Sigmoid colon (tissue), 7 donors: ENCODE data around the gene REV3L. TPM values are rescaled to one million over a fixed set of nuclear protein-coding genes. Genes with fewer than 3 reads are reported as not detected.

ENCODE experiments used
- DNase-seq: peaks from one replicate; pipeline ENCODE4 v3.0.0-alpha.2; 2019
- H3K27ac ChIP-seq, 4 donors: fragments of 200-600 bp; sonication (generic); one replicate each; pipeline ENCODE4 v1.5.1; 2016 to 2019; ENCODE audit warnings: mild to moderate bottlenecking in 1 of 4
- H3K27me3 ChIP-seq, 3 donors: fragments of 200-600 bp; sonication (generic); one replicate each; pipeline ENCODE4 v1.5.1; 2019; ENCODE audit warnings: mild to moderate bottlenecking in 1 of 3
- H3K36me3 ChIP-seq, 4 donors: fragments of 200-600 bp; sonication (generic); one replicate each; pipeline ENCODE4 v1.5.1; 2016 to 2019
- H3K4me1 ChIP-seq, 4 donors: fragments of 200-600 bp; sonication (generic); one replicate each; pipeline ENCODE4 v1.5.1; 2017 to 2019
- H3K4me3 ChIP-seq, 4 donors: fragments of 200-600 bp; sonication (generic); one replicate each; pipeline ENCODE4 v1.5.1; 2017 to 2019; ENCODE audit warnings: mild to moderate bottlenecking in 2 of 4, moderate library complexity in 1 of 4
- H3K9me3 ChIP-seq, 4 donors: fragments of 200-600 bp in 3 of 4; sonication (generic) in 3 of 4; one replicate each; pipeline versions ENCODE4 v1.5.1 to v1.6.1; 2013 to 2019
- EP300 ChIP-seq, 4 donors: sonication (generic); formaldehyde crosslinking; IDR thresholded peaks; one replicate each; pipeline ENCODE4 v1.6.1; 2017; ENCODE audit warnings: antibody characterized with exemption in 4 of 4
- POLR2A ChIP-seq, 2 donors: fragments of 450-650 bp; IDR thresholded peaks; one replicate each; pipeline ENCODE4 v1.6.1; 2016; ENCODE audit warnings: antibody characterized with exemption in 2 of 2, mild to moderate bottlenecking in 2 of 2, moderate library complexity in 2 of 2
- POLR2AphosphoS5 ChIP-seq, 4 donors: sonication (generic); formaldehyde crosslinking; IDR thresholded peaks; one replicate each; pipeline ENCODE4 v1.6.1; 2017; ENCODE audit warnings: antibody characterized with exemption in 4 of 4
- WGBS, 2 donors: extraction: QIAGEN DNeasy Blood & Tissue Kit; methylation state at CpG; one replicate each; pipeline ENCODE4 v1.1.7; 2013; 5-methylcytosine and 5-hydroxymethylcytosine counted together
- intact Hi-C: fragments of 100-400 bp; cut with DNase I; formaldehyde crosslinking; loops from one replicate; pipeline ENCODE4 v1.15.1; 2023
- polyA plus RNA-seq, 3 donors: library from polyadenylated mRNA; stranded (reverse); fragments of 200-250 nt; gene quantifications; one replicate each; pipeline ENCODE4 v1.2.3, GENCODE V29; 2013
- total RNA-seq, 4 donors: library from RNA; depleted of rRNA; stranded (reverse); fragments of >200 nt; gene quantifications; one replicate each; pipeline ENCODE4 v1.1.0, GENCODE V29; 2016
- TF ChIP-seq, protein P1 (sequence below), 4 experiments: fragments of 450-650 bp in 3 of 4; fragments of 200-600 bp in 1 of 4; IDR thresholded peaks; one replicate each; pipeline ENCODE4 v1.5.1; 2016 to 2019; ENCODE audit warnings: antibody characterized with exemption in 4 of 4, mild to moderate bottlenecking in 3 of 4, moderate library complexity in 2 of 4
- donor health status: healthy with polysubstance abuse.
- donor health status: Bipolar disorder and iron deficiency.
- donor health status: healthy.

The REV3L gene
- total and polyA plus RNA-seq, 7 donors, result 3.0 to 122 (median 72.1) TPM

DNA sequence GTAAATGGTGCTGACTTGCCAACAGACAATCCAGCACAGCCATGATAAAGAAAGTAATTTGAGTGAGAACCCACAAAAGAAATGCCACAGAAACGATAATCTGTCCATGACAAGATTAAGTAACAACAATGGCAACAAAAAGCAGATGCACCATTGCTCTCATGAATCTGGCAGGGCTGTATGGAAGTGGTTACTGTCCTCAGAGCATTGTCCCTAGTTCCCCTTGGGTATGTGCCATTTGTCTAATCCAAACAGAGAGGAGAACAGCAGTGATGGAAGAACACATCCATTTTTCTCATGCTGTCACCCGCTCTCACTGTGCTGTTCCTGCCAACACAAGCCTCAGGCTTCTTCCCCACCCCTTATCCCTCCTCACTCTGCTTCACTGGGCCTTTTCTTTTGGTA is 65.8 kb downstream of the REV3L start:
- peak; percentile 79 for DNase-seq
- peaks cover 0 to 84% (median 70%) of the 10 kb centered on the region in 4 donors for H3K4me1 ChIP-seq

DNA sequence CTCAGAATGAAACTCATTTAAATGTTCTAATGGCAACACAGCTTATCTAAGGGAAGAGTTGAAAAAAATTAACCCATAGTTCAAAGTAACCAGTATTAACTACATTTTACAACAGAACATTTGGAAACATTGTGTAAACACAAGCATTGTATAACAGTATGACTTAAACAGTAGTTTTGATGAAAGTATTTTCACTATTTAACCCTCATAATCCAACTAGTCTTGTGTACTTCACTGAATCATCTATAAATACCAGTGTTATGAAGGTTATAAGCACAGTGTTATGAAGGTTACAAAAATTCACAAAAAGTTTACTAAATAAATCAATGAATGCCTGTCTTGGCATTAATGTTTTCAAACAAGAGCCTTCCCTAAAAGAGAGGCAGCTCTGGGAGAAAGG is 66.5 kb downstream of the REV3L start:
- H3K9me3 ChIP-seq, result no peaks in the 10 kb centered on the region
- TF ChIP-seq, protein P1, sequence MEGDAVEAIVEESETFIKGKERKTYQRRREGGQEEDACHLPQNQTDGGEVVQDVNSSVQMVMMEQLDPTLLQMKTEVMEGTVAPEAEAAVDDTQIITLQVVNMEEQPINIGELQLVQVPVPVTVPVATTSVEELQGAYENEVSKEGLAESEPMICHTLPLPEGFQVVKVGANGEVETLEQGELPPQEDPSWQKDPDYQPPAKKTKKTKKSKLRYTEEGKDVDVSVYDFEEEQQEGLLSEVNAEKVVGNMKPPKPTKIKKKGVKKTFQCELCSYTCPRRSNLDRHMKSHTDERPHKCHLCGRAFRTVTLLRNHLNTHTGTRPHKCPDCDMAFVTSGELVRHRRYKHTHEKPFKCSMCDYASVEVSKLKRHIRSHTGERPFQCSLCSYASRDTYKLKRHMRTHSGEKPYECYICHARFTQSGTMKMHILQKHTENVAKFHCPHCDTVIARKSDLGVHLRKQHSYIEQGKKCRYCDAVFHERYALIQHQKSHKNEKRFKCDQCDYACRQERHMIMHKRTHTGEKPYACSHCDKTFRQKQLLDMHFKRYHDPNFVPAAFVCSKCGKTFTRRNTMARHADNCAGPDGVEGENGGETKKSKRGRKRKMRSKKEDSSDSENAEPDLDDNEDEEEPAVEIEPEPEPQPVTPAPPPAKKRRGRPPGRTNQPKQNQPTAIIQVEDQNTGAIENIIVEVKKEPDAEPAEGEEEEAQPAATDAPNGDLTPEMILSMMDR (IDR thresholded peaks at IDR 0.05), result no peak
- TF ChIP-seq EP300 (IDR thresholded peaks at IDR 0.05) (no peak), POLR2AphosphoS5 (IDR thresholded peaks at IDR 0.05) (no peak), POLR2A (IDR thresholded peaks at IDR 0.05) (no peak)
- intact Hi-C loops, result no loop called here
- peak overlapping the region; percentile 39 to 77 (median 68) for H3K27ac ChIP-seq
- no peaks in the 10 kb centered on the region for H3K27me3 ChIP-seq
- no peak overlapping the region for H3K4me3 ChIP-seq
- H3K36me3 ChIP-seq, result peaks cover 0 to 19% (median 0%) of the 10 kb centered on the region in 4 donors
- peaks cover 0 to 78% (median 65%) of the 10 kb centered on the region in 4 donors for H3K4me1 ChIP-seq
- DNase-seq, result no peak

More for the DNA sequence above, 65.8 kb downstream of the REV3L start:
- peak; percentile 60 to 94 (median 84) for TF ChIP-seq POLR2AphosphoS5 (IDR thresholded peaks at IDR 0.05)
- TF ChIP-seq EP300 (IDR thresholded peaks at IDR 0.05), result peak in 2 of 4 donors; percentile 75 to 79
- no peak for TF ChIP-seq POLR2A (IDR thresholded peaks at IDR 0.05)
- no peak overlapping the region for H3K4me3 ChIP-seq
- 45 to 61% methylated on average over 2 of the region's 2 CpGs for WGBS, 2 donors
- H3K27me3 ChIP-seq, result no peaks in the 10 kb centered on the region
- H3K36me3 ChIP-seq, result peaks cover 0 to 12% (median 0%) of the 10 kb centered on the region in 4 donors
- H3K9me3 ChIP-seq, result no peaks in the 10 kb centered on the region
- intact Hi-C loops, result no loop called here
- H3K27ac ChIP-seq, result peak overlapping the region; percentile 39 to 77 (median 68)

DNA sequence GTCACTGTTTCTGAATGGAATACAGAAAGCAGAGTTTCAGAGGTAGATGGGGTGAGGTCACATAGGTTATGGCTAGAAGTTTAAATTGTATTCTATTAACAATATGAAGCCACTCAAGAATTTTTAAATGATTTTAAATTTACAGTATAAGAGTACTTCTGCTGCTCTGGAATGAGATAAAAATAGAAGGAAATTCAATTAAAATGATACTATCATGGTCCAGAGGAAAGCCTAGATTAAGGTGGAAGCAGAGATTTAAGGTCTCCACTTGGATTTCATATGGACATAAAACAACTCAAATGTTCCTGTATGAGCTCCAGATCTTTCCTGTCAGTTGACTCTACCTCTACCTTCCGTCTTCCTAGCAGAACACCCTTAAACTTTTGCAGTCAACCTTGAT is 68.6 kb downstream of the REV3L start:
- Histone ChIP-seq H3K4me3 (no peak overlapping the region), H3K27me3 (no peaks in the 10 kb centered on the region), H3K9me3 (no peaks in the 10 kb centered on the region), H3K36me3 (peaks cover 0 to 41% (median 0%) of the 10 kb centered on the region in 4 donors), H3K27ac (peak overlapping the region in 2 of 4 donors; percentile 43 to 77), H3K4me1 (peaks cover 0 to 57% (median 46%) of the 10 kb centered on the region in 4 donors)
- TF ChIP-seq EP300 (IDR thresholded peaks at IDR 0.05) (no peak), POLR2AphosphoS5 (IDR thresholded peaks at IDR 0.05) (no peak), POLR2A (IDR thresholded peaks at IDR 0.05) (no peak)
- TF ChIP-seq, protein P1 (IDR thresholded peaks at IDR 0.05), result no peak
- 97 to 98% methylated on average over 1 of the region's 1 CpG for WGBS, 2 donors
- no peak for DNase-seq
- intact Hi-C loops, result no loop called here

DNA sequence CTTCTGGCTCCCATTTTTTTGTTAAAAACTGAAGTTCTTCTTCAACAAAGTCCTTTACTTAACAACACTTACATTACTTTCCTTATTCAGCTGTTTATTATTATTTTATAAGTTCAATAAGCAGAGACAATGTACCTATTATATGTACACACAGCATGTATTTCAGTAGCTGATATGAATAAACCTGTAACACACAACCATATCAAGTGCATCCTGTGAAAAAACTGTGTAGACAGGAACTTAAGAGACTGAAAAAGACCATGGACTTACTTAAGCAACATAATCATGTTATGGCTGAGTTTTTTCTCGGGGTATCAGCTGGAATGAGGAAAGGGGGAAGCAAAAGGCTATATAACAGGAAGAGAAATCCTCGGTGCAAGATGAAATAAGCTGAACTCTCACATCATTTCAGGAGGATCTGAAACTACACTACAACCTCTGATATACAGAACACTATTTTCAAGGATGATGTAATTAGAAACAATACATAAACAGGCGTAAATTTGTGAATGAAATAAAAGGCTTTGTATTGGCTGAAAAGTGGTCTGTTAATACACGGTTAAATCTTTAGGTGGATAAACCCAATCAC is 70.9 kb downstream of the REV3L start:
- Histone ChIP-seq H3K9me3 (no peaks in the 10 kb centered on the region), H3K4me3 (no peak overlapping the region), H3K36me3 (peaks cover 0 to 59% (median 0%) of the 10 kb centered on the region in 4 donors), H3K27ac (peak overlapping the region in 2 of 4 donors; percentile 6 to 53), H3K27me3 (no peaks in the 10 kb centered on the region), H3K4me1 (peaks cover 0 to 42% (median 26%) of the 10 kb centered on the region in 4 donors)
- intact Hi-C loops, result no loop called here
- WGBS, 2 donors, result 76 to 84% methylated on average over 4 of the region's 4 CpGs
- DNase-seq, result no peak
- TF ChIP-seq POLR2AphosphoS5 (IDR thresholded peaks at IDR 0.05), result no peak
- TF ChIP-seq, protein P1 (IDR thresholded peaks at IDR 0.05), result no peak
- TF ChIP-seq EP300 (IDR thresholded peaks at IDR 0.05), result no peak
- TF ChIP-seq POLR2A (IDR thresholded peaks at IDR 0.05), result no peak

DNA sequence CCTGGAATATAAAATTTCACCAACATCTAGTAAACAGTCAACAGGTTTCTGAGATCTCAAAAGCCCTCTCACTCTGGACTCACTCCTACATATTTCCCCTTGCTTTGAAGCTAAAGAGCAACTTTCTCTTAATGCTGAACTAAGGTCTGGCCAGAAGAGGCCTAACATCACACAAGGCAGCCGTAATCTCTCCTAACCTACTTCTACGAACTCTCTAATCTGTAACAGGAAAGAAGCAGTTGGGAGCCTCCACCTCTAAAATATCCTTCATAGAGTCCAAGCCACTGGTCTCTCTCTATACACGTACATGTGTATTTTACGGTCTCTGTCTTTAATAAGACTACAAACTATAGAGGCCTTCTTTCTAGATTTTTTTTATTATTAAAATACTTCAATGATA is 72.0 kb downstream of the REV3L start:
- H3K4me3 ChIP-seq, result no peak overlapping the region
- peaks cover 0 to 59% (median 0%) of the 10 kb centered on the region in 4 donors for H3K36me3 ChIP-seq
- no peaks in the 10 kb centered on the region for H3K9me3 ChIP-seq
- H3K27me3 ChIP-seq, result no peaks in the 10 kb centered on the region
- peaks cover 0 to 39% (median 16%) of the 10 kb centered on the region in 4 donors for H3K4me1 ChIP-seq
- TF ChIP-seq EP300 (IDR thresholded peaks at IDR 0.05) (no peak), POLR2AphosphoS5 (IDR thresholded peaks at IDR 0.05) (no peak), POLR2A (IDR thresholded peaks at IDR 0.05) (no peak)
- TF ChIP-seq, protein P1 (IDR thresholded peaks at IDR 0.05), result no peak
- 89 to 93% methylated on average over 4 of the region's 4 CpGs for WGBS, 2 donors
- DNase-seq, result no peak
- peak overlapping the region in 2 of 4 donors; percentile 42 to 53 for H3K27ac ChIP-seq
- intact Hi-C loops, result no loop called here
